GM12878 (cell line): ENCODE measurements around the gene PDCD1LG2. TPM values are rescaled to one million over a fixed set of nuclear protein-coding genes. Genes with fewer than 3 reads are reported as not detected.

Source experiments
- CUX1 ChIP-seq: IDR thresholded peaks from 2 replicates; pipeline ENCODE4 v1.6.1; 2012; ENCODE audit warnings: improper control_type of control experiment, low read depth, low read length; ENCODE audit not compliant: insufficient replicate concordance
- E2F4 ChIP-seq: IDR thresholded peaks from 2 replicates; pipeline ENCODE4 v1.6.1; 2012; ENCODE audit warnings: low read depth, low read length, improper control_type of control experiment
- KLF5 ChIP-seq: fragments of 450-650 bp; IDR thresholded peaks from 2 replicates; pipeline ENCODE4 v1.6.1; 2014; ENCODE audit warnings: mild to moderate bottlenecking; ENCODE audit not compliant: partially characterized antibody
- YY1 ChIP-seq: IDR thresholded peaks from 2 replicates; pipeline ENCODE4 v1.6.1; 2011; ENCODE audit warnings: low read depth, mild to moderate bottlenecking, low read length
- ZBTB40 ChIP-seq: fragments of 450-650 bp; IDR thresholded peaks from 2 replicates; pipeline ENCODE4 v1.6.1; 2016; ENCODE audit warnings: mild to moderate bottlenecking, moderate library complexity, borderline replicate concordance
- polyA plus RNA-seq, 11 experiments: library from polyadenylated mRNA; depleted of rRNA in 4 of 11; unstranded in 6 of 11; stranded (reverse) in 5 of 11; fragments of >200 nt; fragmentation: Nextera tagmentation in 4 of 11; fragmentation: Illumina TruSeq in 1 of 11; extraction: Ambion mirVana in 4 of 11; extraction: Trizol in 1 of 11; gene quantifications; 1 replicate in 1 of 11; 2 replicates in 10 of 11; pipeline versions ENCODE4 v1.2.1 to v1.2.3, GENCODE V29; 2011 to 2016; ENCODE audit warnings: inconsistent platforms in 2 of 11, missing spikeins in 2 of 11, low read depth in 1 of 11
- total RNA-seq, 4 experiments: library from RNA; depleted of rRNA in 3 of 4; stranded (reverse); fragments of >200 nt in 3 of 4; fragmentation: Illumina TruSeq in 1 of 4; extraction: Trizol in 1 of 4; gene quantifications; 2 replicates each; pipeline versions ENCODE4 v1.2.1 to v1.2.3, GENCODE V29; 2013 to 2021

The PDCD1LG2 gene
- total and polyA plus RNA-seq, 10 of the 15 experiments (the other 5 are each of a cell fraction or from before 2014, with no cell fraction given) = 1.5 to 37.3 (median 3.0) TPM

- TF ChIP-seq ZBTB40 = peak; percentile 92
- TF ChIP-seq CUX1 = no peak
- TF ChIP-seq YY1 = no peak
- no peak for TF ChIP-seq KLF5
- no peak for TF ChIP-seq E2F4
These were observed 28.9 kb upstream of the PDCD1LG2 start (continued) for GRCh38 chr9:5481322-5482040.
